Tibial nerve (tissue), 4 donors: ENCODE measurements around the gene SON. TPM values are rescaled to one million over a fixed set of nuclear protein-coding genes. Genes with fewer than 3 reads are reported as not detected.

Experiments
- DNase-seq, 2 donors: peaks; one replicate each; pipeline ENCODE4 v3.0.0-alpha.2; 2019; ENCODE audit warnings: low spot score in 2 of 2
- H3K27ac ChIP-seq, 4 donors: fragments of 200-600 bp; sonication (generic) in 3 of 4; one replicate each; pipeline ENCODE4 v1.5.1; 2017 to 2019; ENCODE audit warnings: mild to moderate bottlenecking in 1 of 4
- H3K27me3 ChIP-seq, 2 donors: fragments of 200-600 bp; sonication (generic) in 1 of 2; one replicate each; pipeline versions ENCODE4 v1.5.1 to v1.6.0; 2017 to 2019
- H3K36me3 ChIP-seq, 3 donors: fragments of 200-600 bp; sonication (generic); one replicate each; pipeline ENCODE4 v1.5.1; 2018 to 2019
- H3K4me1 ChIP-seq, 4 donors: fragments of 200-600 bp; sonication (generic) in 3 of 4; one replicate each; pipeline ENCODE4 v1.5.1; 2017 to 2019
- H3K4me3 ChIP-seq, 4 donors: fragments of 200-600 bp; sonication (generic) in 3 of 4; one replicate each; pipeline ENCODE4 v1.5.1; 2017 to 2019; ENCODE audit warnings: mild to moderate bottlenecking in 1 of 4, moderate library complexity in 1 of 4
- H3K9me3 ChIP-seq, 4 donors: fragments of 200-600 bp; sonication (generic) in 3 of 4; one replicate each; pipeline ENCODE4 v1.5.1; 2017 to 2019
- EP300 ChIP-seq, 2 donors: sonication (generic); formaldehyde crosslinking; IDR thresholded peaks; one replicate each; pipeline ENCODE4 v1.6.1; 2017; ENCODE audit warnings: antibody characterized with exemption in 2 of 2, mild to moderate bottlenecking in 1 of 2
- POLR2A ChIP-seq, 2 donors: fragments of 450-650 bp; IDR thresholded peaks; one replicate each; pipeline ENCODE4 v1.6.1; 2017; ENCODE audit warnings: antibody characterized with exemption in 2 of 2, mild to moderate bottlenecking in 2 of 2, moderate library complexity in 2 of 2
- WGBS, 2 donors: methylation state at CpG; one replicate each; pipeline ENCODE4 v1.1.5; 2018; 5-methylcytosine and 5-hydroxymethylcytosine counted together
- total RNA-seq, 4 donors: library from RNA; depleted of rRNA; stranded (reverse); fragments of >200 nt; gene quantifications; one replicate each; pipeline ENCODE4 v1.1.0, GENCODE V29; 2016
- TF ChIP-seq, protein P1 (sequence below), 5 experiments: fragments of 200-600 bp in 3 of 5; fragments of 450-650 bp in 2 of 5; sonication (generic) in 3 of 5; IDR thresholded peaks; one replicate each; pipeline ENCODE4 v1.5.1; 2016 to 2019; ENCODE audit warnings: antibody characterized with exemption in 5 of 5, mild to moderate bottlenecking in 3 of 5, moderate library complexity in 2 of 5

The SON gene
- total RNA-seq, 4 donors from 2014 or later, result 243 to 283 (median 271) TPM

DNA sequence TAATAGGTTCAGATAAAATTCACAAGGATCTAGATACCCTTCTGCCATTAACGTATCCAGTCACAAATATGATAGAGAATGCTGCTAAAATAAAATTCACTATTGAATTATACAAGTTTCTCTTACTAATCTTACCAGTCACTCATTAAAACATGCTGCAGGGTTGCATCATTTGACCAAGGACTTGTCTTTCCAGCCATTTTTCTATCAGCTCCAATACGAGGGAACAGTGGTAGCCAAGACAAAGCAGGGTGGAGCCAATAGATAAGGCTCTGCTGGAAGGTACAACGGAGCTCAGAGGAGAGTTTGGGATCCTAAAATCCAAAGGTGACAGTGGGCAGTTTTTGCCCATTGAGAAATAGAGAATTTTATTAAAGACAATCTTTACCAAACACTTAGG, 41.6 kb downstream of the SON start:
- peaks cover 0 to 18% (median 3%) of the 10 kb centered on the region in 4 donors for H3K4me1 ChIP-seq
- no peak overlapping the region for H3K4me3 ChIP-seq
- H3K9me3 ChIP-seq, result no peaks in the 10 kb centered on the region
- H3K27ac ChIP-seq, result no peak overlapping the region
- H3K36me3 ChIP-seq, result peaks cover 0 to 17% (median 0%) of the 10 kb centered on the region in 3 donors
- WGBS, 2 donors, result 80 to 86% methylated on average over 3 of the region's 3 CpGs
- no peak for TF ChIP-seq EP300 (IDR thresholded peaks at IDR 0.05)
- TF ChIP-seq POLR2A (IDR thresholded peaks at IDR 0.05), result no peak
- TF ChIP-seq, protein P1, sequence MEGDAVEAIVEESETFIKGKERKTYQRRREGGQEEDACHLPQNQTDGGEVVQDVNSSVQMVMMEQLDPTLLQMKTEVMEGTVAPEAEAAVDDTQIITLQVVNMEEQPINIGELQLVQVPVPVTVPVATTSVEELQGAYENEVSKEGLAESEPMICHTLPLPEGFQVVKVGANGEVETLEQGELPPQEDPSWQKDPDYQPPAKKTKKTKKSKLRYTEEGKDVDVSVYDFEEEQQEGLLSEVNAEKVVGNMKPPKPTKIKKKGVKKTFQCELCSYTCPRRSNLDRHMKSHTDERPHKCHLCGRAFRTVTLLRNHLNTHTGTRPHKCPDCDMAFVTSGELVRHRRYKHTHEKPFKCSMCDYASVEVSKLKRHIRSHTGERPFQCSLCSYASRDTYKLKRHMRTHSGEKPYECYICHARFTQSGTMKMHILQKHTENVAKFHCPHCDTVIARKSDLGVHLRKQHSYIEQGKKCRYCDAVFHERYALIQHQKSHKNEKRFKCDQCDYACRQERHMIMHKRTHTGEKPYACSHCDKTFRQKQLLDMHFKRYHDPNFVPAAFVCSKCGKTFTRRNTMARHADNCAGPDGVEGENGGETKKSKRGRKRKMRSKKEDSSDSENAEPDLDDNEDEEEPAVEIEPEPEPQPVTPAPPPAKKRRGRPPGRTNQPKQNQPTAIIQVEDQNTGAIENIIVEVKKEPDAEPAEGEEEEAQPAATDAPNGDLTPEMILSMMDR (IDR thresholded peaks at IDR 0.05), result no peak
- DNase-seq, result no peak
- H3K27me3 ChIP-seq, result no peaks in the 10 kb centered on the region

DNA sequence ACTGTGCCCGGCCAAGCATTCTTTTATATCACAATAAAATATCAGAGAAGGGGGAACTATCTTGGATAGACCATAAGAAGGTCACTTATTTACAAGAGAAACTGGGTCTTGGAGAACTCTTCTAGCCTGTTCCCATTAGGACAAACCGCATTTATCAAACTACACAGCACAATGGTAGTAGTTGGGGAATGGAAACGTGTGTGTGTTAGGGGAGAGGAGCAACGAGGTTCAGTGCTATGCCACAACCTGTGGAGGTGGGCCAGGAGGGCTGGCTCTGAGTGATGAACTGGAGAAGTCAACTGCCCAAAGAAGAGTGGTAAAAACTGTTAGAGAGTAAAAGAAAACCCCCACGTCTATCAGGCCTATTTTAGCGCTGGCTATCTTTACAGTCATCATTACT, 44.1 kb downstream of the SON start:
- DNase-seq, result no peak
- no peak overlapping the region for H3K4me3 ChIP-seq
- H3K4me1 ChIP-seq, result peaks cover 0 to 18% (median 3%) of the 10 kb centered on the region in 4 donors
- WGBS, 2 donors, result 71 to 75% methylated on average over 6 of the region's 6 CpGs
- peaks cover 0 to 7% (median 0%) of the 10 kb centered on the region in 3 donors for H3K36me3 ChIP-seq
- H3K27me3 ChIP-seq, result no peaks in the 10 kb centered on the region
- TF ChIP-seq, protein P1 (IDR thresholded peaks at IDR 0.05), result no peak
- no peak for TF ChIP-seq EP300 (IDR thresholded peaks at IDR 0.05)
- TF ChIP-seq POLR2A (IDR thresholded peaks at IDR 0.05), result no peak
- no peaks in the 10 kb centered on the region for H3K9me3 ChIP-seq
- no peak overlapping the region for H3K27ac ChIP-seq

DNA sequence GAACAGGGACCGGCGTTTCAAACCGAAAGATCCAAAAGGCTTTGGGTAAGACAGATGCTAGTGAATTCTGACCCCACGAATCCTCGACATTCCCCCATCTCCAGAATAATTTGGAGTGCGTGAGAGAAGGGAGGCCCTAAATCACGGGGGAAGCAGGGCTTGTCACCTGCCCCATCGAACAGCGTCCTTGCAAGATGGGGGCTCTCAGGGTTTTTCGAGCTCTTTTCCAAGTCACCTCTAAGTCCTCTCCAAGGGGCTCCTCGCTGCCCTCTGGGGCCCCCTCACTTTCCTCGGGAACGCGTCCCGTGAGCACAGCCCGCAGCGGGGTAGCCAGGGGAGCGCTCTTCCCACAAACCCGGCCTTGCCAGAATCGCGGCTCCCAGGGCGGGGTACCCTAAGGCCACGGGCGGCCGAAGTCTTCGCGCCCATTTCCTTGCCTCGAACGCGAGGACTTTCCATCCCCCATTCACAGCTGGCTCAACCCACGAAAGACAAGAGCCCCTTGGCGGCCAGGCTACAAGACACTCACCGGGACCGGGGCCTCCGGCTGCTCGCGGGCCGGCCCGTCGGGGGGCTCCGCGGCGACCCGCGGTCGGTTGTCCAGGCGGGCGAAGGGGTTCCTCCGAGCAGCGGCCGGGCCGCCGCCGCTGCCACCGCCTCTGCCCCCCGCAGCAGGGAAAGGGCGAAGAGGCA, 45.1 kb downstream of the SON start:
- TF ChIP-seq EP300 (IDR thresholded peaks at IDR 0.05) (no peak), POLR2A (IDR thresholded peaks at IDR 0.05) (no peak)
- TF ChIP-seq, protein P1 (IDR thresholded peaks at IDR 0.05), result peak in 1 of 5 experiments; percentile 17
- H3K27me3 ChIP-seq, result no peaks in the 10 kb centered on the region
- DNase-seq, result peak in 1 of 2 donors; percentile 13
- WGBS, 2 donors, result 1 to 2% methylated on average over 26 to 31 of the region's 57 CpGs
- no peaks in the 10 kb centered on the region for H3K9me3 ChIP-seq
- H3K27ac ChIP-seq, result peak overlapping the region; percentile 79 to 92 (median 85)
- peaks cover 0 to 18% (median 3%) of the 10 kb centered on the region in 4 donors for H3K4me1 ChIP-seq
- peak overlapping the region; percentile 74 to 85 (median 79) for H3K4me3 ChIP-seq
- peaks cover 0 to 4% (median 0%) of the 10 kb centered on the region in 3 donors for H3K36me3 ChIP-seq

DNA sequence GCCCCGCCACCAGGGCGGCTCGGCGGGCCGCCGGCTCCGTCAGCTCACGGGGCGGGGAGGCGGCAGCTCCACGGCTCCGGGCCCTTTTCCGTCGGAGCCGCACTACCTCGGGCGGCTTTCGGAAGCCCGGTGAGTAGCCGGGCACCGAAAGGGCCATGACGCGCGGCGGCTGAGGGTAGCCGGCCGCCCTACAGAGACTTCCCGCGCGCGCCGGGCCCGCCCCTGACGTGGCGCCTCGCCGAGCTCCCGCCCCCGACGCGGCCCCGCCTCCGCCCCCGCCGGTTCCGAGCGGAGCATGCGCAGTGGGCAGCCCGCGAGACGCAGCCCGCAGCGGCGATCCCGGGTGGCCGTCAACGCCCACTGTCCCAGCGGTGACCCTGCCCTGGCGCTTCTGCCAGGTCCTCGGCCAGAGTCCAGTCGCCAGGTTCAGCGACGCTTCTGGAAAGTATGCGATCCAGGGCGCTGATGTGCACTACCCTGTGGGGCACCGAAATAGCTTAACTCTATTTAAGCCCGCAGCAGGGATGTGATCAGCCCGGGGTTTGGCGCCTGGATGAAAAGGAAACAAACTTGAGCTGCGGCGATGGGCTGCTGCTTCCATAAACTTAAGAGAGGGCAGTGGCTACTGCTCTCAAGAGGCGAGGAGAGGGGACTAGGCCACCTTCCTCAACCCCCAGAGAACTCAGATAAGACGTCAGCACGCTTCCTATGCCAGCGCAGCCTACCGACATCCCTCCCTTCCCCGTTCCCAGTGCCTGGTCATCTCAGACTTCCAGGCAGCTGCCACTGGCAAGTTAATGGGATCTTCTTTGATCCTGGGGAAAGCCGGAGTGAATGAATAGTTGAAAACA, 45.9 kb downstream of the SON start, which contains the start of gene DONSON:
Gene DONSON (minus strand): TSS at position 200 of the 851 bp plus-strand sequence. CDS start 43 bp downstream, at position 157.
- peak within 1 kb of the TSS; percentile 74 to 85 (median 79) for H3K4me3 ChIP-seq
- H3K27ac ChIP-seq, result peak within 1 kb of the TSS; percentile 79 to 92 (median 85)
- H3K9me3 ChIP-seq, result no peaks in the 10 kb centered on the region
- peak; percentile 59 to 68 for DNase-seq
- H3K27me3 ChIP-seq, result no peaks in the 10 kb centered on the region
- peaks cover 0 to 18% (median 3%) of the 10 kb centered on the region in 4 donors for H3K4me1 ChIP-seq
- peak in 1 of 2 donors; percentile 74 for TF ChIP-seq EP300 (IDR thresholded peaks at IDR 0.05)
- TF ChIP-seq, protein P1 (IDR thresholded peaks at IDR 0.05), result peak in 2 of 5 experiments; percentile 29 to 41
- peak in 1 of 2 donors; percentile 53 for TF ChIP-seq POLR2A (IDR thresholded peaks at IDR 0.05)
- WGBS, 2 donors, result 0% methylated on average over 19 to 21 of the region's 78 CpGs
- peaks cover 0 to 8% (median 0%) of the 10 kb centered on the region in 3 donors for H3K36me3 ChIP-seq
